Activated CD8-positive, alpha-beta T cell treated with anti-CD3 and anti-CD28 coated beads, Interleukin-2, amount 10 ng/mL, durations not matched to agents 7 days and 5 days (primary cell): ENCODE data around the gene ABCC5. TPM values are rescaled to one million over a fixed set of nuclear protein-coding genes. Genes with fewer than 3 reads are reported as not detected.

Source experiments
- ATAC-seq: fragments of 150-1000 bp; cut with Tn5 transposase; one replicate; pipeline ENCODE4 v1.10.0; 2021; ENCODE audit warnings: moderate library complexity
- CTCF ChIA-PET: fragments of 350-600 bp; sonication (Branson Sonifier 250); formaldehyde crosslinking; loops from one replicate; lab custom pipeline; 2021; ENCODE audit warnings: antibody characterized with exemption; lab: Charles Lee
- POLR2A ChIA-PET: fragments of 350-600 bp; sonication (Branson Sonifier 250); formaldehyde crosslinking; loops from one replicate; lab custom pipeline; 2021; ENCODE audit warnings: antibody characterized with exemption; lab: Charles Lee
- DNase-seq: peaks from one replicate; pipeline ENCODE4 v3.0.0-alpha.2; 2020
- H3K27ac Mint-ChIP-seq: one replicate; pipeline ENCODE4 v1.8.0; 2021; ENCODE audit warnings: mild to moderate bottlenecking, mixed read lengths
- H3K27me3 Mint-ChIP-seq: one replicate; pipeline ENCODE4 v1.8.0; 2021; ENCODE audit warnings: low read depth, mixed read lengths
- H3K36me3 Mint-ChIP-seq: one replicate; pipeline ENCODE4 v1.8.0; 2021; ENCODE audit warnings: low read depth, mixed read lengths
- H3K4me1 Mint-ChIP-seq: one replicate; pipeline ENCODE4 v1.8.0; 2021; ENCODE audit warnings: low read depth, mixed read lengths
- H3K4me3 Mint-ChIP-seq: one replicate; pipeline ENCODE4 v1.8.0; 2021; ENCODE audit warnings: mild to moderate bottlenecking, mixed read lengths
- H3K9me3 Mint-ChIP-seq: one replicate; pipeline ENCODE4 v1.8.0; 2022; ENCODE audit warnings: mixed read lengths; ENCODE audit not compliant: insufficient read depth
- total RNA-seq, 2 experiments: library from RNA; stranded (reverse); gene quantifications; one replicate each; pipeline ENCODE4 v1.2.3, GENCODE V29; 2021

ABCC5 gene
- total RNA-seq, 2 experiments from 2014 or later, result 16.7 to 19.6 TPM

GRCh38 chr3:183962807-183963206 lies 54.9 kb downstream of the ABCC5 start:
- H3K36me3 Mint-ChIP-seq, result peaks cover 4% of the 10 kb centered on the region
- POLR2A ChIA-PET, result no interaction called here
- ATAC-seq, result no peak
- no peaks in the 10 kb centered on the region for H3K9me3 Mint-ChIP-seq
- H3K27me3 Mint-ChIP-seq, result no peaks in the 10 kb centered on the region
- no peak for DNase-seq
- no peaks in the 10 kb centered on the region for H3K4me1 Mint-ChIP-seq
- H3K27ac Mint-ChIP-seq, result no peak overlapping the region
- CTCF ChIA-PET, result interaction anchor here (0.6 kb wide), 1 partner anchor 10 kb away, joined by 3 read pairs; no protein-coding TSS in a partner anchor
- no peak overlapping the region for H3K4me3 Mint-ChIP-seq

GRCh38 chr3:183959214-183959613 lies 58.5 kb downstream of the ABCC5 start:
- ATAC-seq (no peak), DNase-seq (no peak)
- Mint-ChIP-seq H3K36me3 (peaks cover 3% of the 10 kb centered on the region), H3K4me1 (no peaks in the 10 kb centered on the region), H3K9me3 (no peaks in the 10 kb centered on the region), H3K27me3 (no peaks in the 10 kb centered on the region), H3K27ac (no peak overlapping the region), H3K4me3 (no peak overlapping the region)
- ChIA-PET POLR2A (no interaction called here), CTCF (no interaction called here)

GRCh38 chr3:183958775-183959174 lies 58.9 kb downstream of the ABCC5 start:
- no peaks in the 10 kb centered on the region for H3K27me3 Mint-ChIP-seq
- DNase-seq (no peak), ATAC-seq (no peak)
- H3K9me3 Mint-ChIP-seq, result no peaks in the 10 kb centered on the region
- ChIA-PET POLR2A (no interaction called here), CTCF (no interaction called here)
- H3K27ac Mint-ChIP-seq, result no peak overlapping the region
- H3K36me3 Mint-ChIP-seq, result peaks cover 3% of the 10 kb centered on the region
- no peaks in the 10 kb centered on the region for H3K4me1 Mint-ChIP-seq
- H3K4me3 Mint-ChIP-seq, result no peak overlapping the region

GRCh38 chr3:183958226-183958625 lies 59.5 kb downstream of the ABCC5 start:
- no peaks in the 10 kb centered on the region for H3K4me1 Mint-ChIP-seq
- H3K27ac Mint-ChIP-seq, result no peak overlapping the region
- no peak overlapping the region for H3K4me3 Mint-ChIP-seq
- H3K9me3 Mint-ChIP-seq, result no peaks in the 10 kb centered on the region
- H3K36me3 Mint-ChIP-seq, result peaks cover 3% of the 10 kb centered on the region
- DNase-seq (no peak), ATAC-seq (no peak)
- CTCF ChIA-PET, result no interaction called here
- POLR2A ChIA-PET, result no interaction called here
- no peaks in the 10 kb centered on the region for H3K27me3 Mint-ChIP-seq

- DNase-seq, result no peak
- ChIA-PET CTCF (no interaction called here), POLR2A (no interaction called here)
- H3K9me3 Mint-ChIP-seq, result no peaks in the 10 kb centered on the region
- H3K4me3 Mint-ChIP-seq, result no peak overlapping the region
- no peak for ATAC-seq
- no peaks in the 10 kb centered on the region for H3K27me3 Mint-ChIP-seq
- no peaks in the 10 kb centered on the region for H3K4me1 Mint-ChIP-seq
- H3K36me3 Mint-ChIP-seq, result peaks cover 3% of the 10 kb centered on the region
- H3K27ac Mint-ChIP-seq, result no peak overlapping the region
Observed at GRCh38 chr3:183954875-183955274, 62.8 kb downstream of the ABCC5 start.

- ATAC-seq, result no peak
- no peak overlapping the region for H3K27ac Mint-ChIP-seq
- ChIA-PET POLR2A (interaction anchor here (0.6 kb wide), 1 partner anchor 66 kb away, joined by 4 read pairs; no protein-coding TSS in a partner anchor), CTCF (no interaction called here)
- no peaks in the 10 kb centered on the region for H3K4me1 Mint-ChIP-seq
- H3K36me3 Mint-ChIP-seq, result peaks cover 3% of the 10 kb centered on the region
- H3K9me3 Mint-ChIP-seq, result no peaks in the 10 kb centered on the region
- no peak overlapping the region for H3K4me3 Mint-ChIP-seq
- H3K27me3 Mint-ChIP-seq, result no peaks in the 10 kb centered on the region
- no peak for DNase-seq
Observed at GRCh38 chr3:183953471-183954070, 64.1 kb downstream of the ABCC5 start.

GRCh38 chr3:183951459-183951858 lies 66.2 kb downstream of the ABCC5 start:
- ChIA-PET POLR2A (no interaction called here), CTCF (no interaction called here)
- ATAC-seq (no peak), DNase-seq (no peak)
- H3K36me3 Mint-ChIP-seq, result peaks cover 3% of the 10 kb centered on the region
- no peaks in the 10 kb centered on the region for H3K27me3 Mint-ChIP-seq
- no peak overlapping the region for H3K4me3 Mint-ChIP-seq
- no peaks in the 10 kb centered on the region for H3K4me1 Mint-ChIP-seq
- no peak overlapping the region for H3K27ac Mint-ChIP-seq
- H3K9me3 Mint-ChIP-seq, result no peaks in the 10 kb centered on the region

GRCh38 chr3:183949690-183950089 lies 68.0 kb downstream of the ABCC5 start:
- Mint-ChIP-seq H3K27me3 (no peaks in the 10 kb centered on the region), H3K27ac (no peak overlapping the region), H3K9me3 (no peaks in the 10 kb centered on the region), H3K4me1 (no peaks in the 10 kb centered on the region), H3K36me3 (peaks cover 2% of the 10 kb centered on the region), H3K4me3 (no peak overlapping the region)
- DNase-seq, result no peak
- ATAC-seq, result no peak
- CTCF ChIA-PET, result no interaction called here
- POLR2A ChIA-PET, result no interaction called here

GRCh38 chr3:183946037-183946436 lies 71.6 kb downstream of the ABCC5 start:
- Mint-ChIP-seq H3K4me3 (no peak overlapping the region), H3K9me3 (no peaks in the 10 kb centered on the region), H3K27me3 (no peaks in the 10 kb centered on the region), H3K4me1 (no peaks in the 10 kb centered on the region), H3K27ac (no peak overlapping the region), H3K36me3 (peaks cover 2% of the 10 kb centered on the region)
- CTCF ChIA-PET, result interaction anchor here (1.3 kb wide), 1 partner anchor 62 kb away, joined by 3 read pairs; the partner anchor contains the start of gene PARL
- DNase-seq, result no peak
- ATAC-seq, result no peak
- POLR2A ChIA-PET, result no interaction called here

- CTCF ChIA-PET, result no interaction called here
Observed at GRCh38 chr3:183944775-183945174, 72.9 kb downstream of the ABCC5 start.

GRCh38 chr3:183943739-183944138 lies 73.9 kb downstream of the ABCC5 start:
- Mint-ChIP-seq H3K4me1 (no peaks in the 10 kb centered on the region), H3K27me3 (no peaks in the 10 kb centered on the region), H3K4me3 (no peak overlapping the region), H3K9me3 (no peaks in the 10 kb centered on the region), H3K27ac (no peak overlapping the region), H3K36me3 (peaks cover 2% of the 10 kb centered on the region)
- no peak for DNase-seq
- ChIA-PET POLR2A (no interaction called here), CTCF (no interaction called here)
- no peak for ATAC-seq

More at GRCh38 chr3:183944775-183945174, 72.9 kb downstream of the ABCC5 start:
- no peak overlapping the region for H3K27ac Mint-ChIP-seq
- DNase-seq, result no peak
- H3K4me1 Mint-ChIP-seq, result no peaks in the 10 kb centered on the region
- no peaks in the 10 kb centered on the region for H3K27me3 Mint-ChIP-seq
- H3K9me3 Mint-ChIP-seq, result no peaks in the 10 kb centered on the region
- no peak overlapping the region for H3K4me3 Mint-ChIP-seq
- ATAC-seq, result no peak
- POLR2A ChIA-PET, result no interaction called here
- peaks cover 2% of the 10 kb centered on the region for H3K36me3 Mint-ChIP-seq

GRCh38 chr3:183941216-183941615 lies 76.5 kb downstream of the ABCC5 start:
- H3K36me3 Mint-ChIP-seq, result peaks cover 2% of the 10 kb centered on the region
- H3K27ac Mint-ChIP-seq, result no peak overlapping the region
- H3K4me1 Mint-ChIP-seq, result no peaks in the 10 kb centered on the region
- no peaks in the 10 kb centered on the region for H3K9me3 Mint-ChIP-seq
- no peak for DNase-seq
- ATAC-seq, result no peak
- ChIA-PET CTCF (interaction anchor here (0.6 kb wide), 1 partner anchor 991 kb away, joined by 4 read pairs; no protein-coding TSS in a partner anchor), POLR2A (no interaction called here)
- H3K27me3 Mint-ChIP-seq, result no peaks in the 10 kb centered on the region
- no peak overlapping the region for H3K4me3 Mint-ChIP-seq
